GM12875 (cell line): ENCODE results near the gene RTN4R.
"Not testable (repeated sequence)": the region's sequence is repeated elsewhere in the genome, so short reads cannot be mapped to it uniquely, and the experiment has no call there.

ENCODE experiments used
- H3K4me3 ChIP-seq: one replicate; pipeline ENCODE4 v1.5.1; 2011; ENCODE audit warnings: low read depth, low read length, control low read depth
- CTCF ChIP-seq: IDR thresholded peaks from 2 replicates; pipeline ENCODE4 v1.5.1; 2011; ENCODE audit warnings: low read depth, mild to moderate bottlenecking, control low read depth, inconsistent platforms, low read length, moderate library complexity, borderline replicate concordance; ENCODE audit not compliant: insufficient read depth

The RTN4R gene

GRCh38 chr22:20275836-20276235 lies 7.7 kb upstream of the RTN4R start:
- H3K4me3 ChIP-seq: no peak overlapping the region
- no peak for TF ChIP-seq CTCF

- not testable (repeated sequence) for H3K4me3 ChIP-seq
Measured at GRCh38 chr22:20275325-20275724, 7.2 kb upstream of the RTN4R start.

- not testable (repeated sequence) for H3K4me3 ChIP-seq
Measured at GRCh38 chr22:20274374-20274773, 6.3 kb upstream of the RTN4R start.

- H3K4me3 ChIP-seq: no peak overlapping the region
Measured at GRCh38 chr22:20273758-20274181, 5.7 kb upstream of the RTN4R start.

GRCh38 chr22:20272700-20273099 lies 4.6 kb upstream of the RTN4R start:
- no peak for TF ChIP-seq CTCF

More at GRCh38 chr22:20273758-20274181, 5.7 kb upstream of the RTN4R start:
- TF ChIP-seq CTCF: no peak

GRCh38 chr22:20272174-20272573 lies 4.1 kb upstream of the RTN4R start:
- no peak overlapping the region for H3K4me3 ChIP-seq
- TF ChIP-seq CTCF: no peak

More at GRCh38 chr22:20272700-20273099, 4.6 kb upstream of the RTN4R start:
- no peak overlapping the region for H3K4me3 ChIP-seq

GRCh38 chr22:20271114-20271994 lies 3.2 kb upstream of the RTN4R start:
- TF ChIP-seq CTCF: no peak
- H3K4me3 ChIP-seq: no peak overlapping the region

GRCh38 chr22:20270190-20271113 lies 2.3 kb upstream of the RTN4R start:
- H3K4me3 ChIP-seq: not testable (repeated sequence)

- H3K4me3 ChIP-seq: not testable (repeated sequence)
Measured at GRCh38 chr22:20269673-20270072, 1.6 kb upstream of the RTN4R start.

GRCh38 chr22:20269201-20269600 lies 1.1 kb upstream of the RTN4R start:
- not testable (repeated sequence) for H3K4me3 ChIP-seq
